Fibroblast of lung (primary cell): ENCODE measurements around the gene S100A4.

Source experiments
- CTCF ChIP-seq, 2 donors: IDR thresholded peaks in 1 of 2; conservative IDR thresholded peaks in 1 of 2; 1 replicate in 1 of 2; 2 replicates in 1 of 2; pipeline ENCODE4 v1.5.1; 2011 to 2012; ENCODE audit warnings: low read length in 2 of 2, control low read depth in 1 of 2, inconsistent platforms in 1 of 2, low read depth in 1 of 2, mild to moderate bottlenecking in 1 of 2
- EZH2 ChIP-seq: IDR thresholded peaks from 2 replicates; pipeline ENCODE4 v1.5.1; 2012; ENCODE audit warnings: low read length, control low read depth, mild to moderate bottlenecking; ENCODE audit errors: missing control alignments

GRCh38 chr1:153545067-153546055, at the start of gene S100A4:
- TF ChIP-seq CTCF (conservative IDR thresholded peaks at IDR 0.05 in 1 of 2, IDR thresholded peaks at IDR 0.05 in 1 of 2; ENCODE audit: low read depth in 1 of 2, low read length in 2 of 2) (no peak), EZH2 (no peak)
